Effector CD8-positive, alpha-beta T cell (primary cell): ENCODE measurements around the gene FGFR2.

ENCODE experiments used
- DNase-seq: peaks from one replicate; lab custom pipeline; 2025; lab: John Stamatoyannopoulos, UW

The FGFR2 gene

GRCh38 chr10:121553511-121554264 is 44.6 kb downstream of the FGFR2 start:
- no peak for DNase-seq

GRCh38 chr10:121552746-121553145 is 45.5 kb downstream of the FGFR2 start:
- DNase-seq, result no peak

- DNase-seq, result no peak
Measured at GRCh38 chr10:121551210-121551885, 46.9 kb downstream of the FGFR2 start.

- DNase-seq, result no peak
Measured at GRCh38 chr10:121544301-121544869, 53.9 kb downstream of the FGFR2 start.

- DNase-seq, result no peak
Measured at GRCh38 chr10:121543545-121543944, 54.7 kb downstream of the FGFR2 start.

GRCh38 chr10:121541450-121542120 is 56.7 kb downstream of the FGFR2 start:
- no peak for DNase-seq

- DNase-seq, result no peak
Measured at GRCh38 chr10:121540732-121541395, 57.4 kb downstream of the FGFR2 start.

GRCh38 chr10:121539786-121540185 is 58.5 kb downstream of the FGFR2 start:
- no peak for DNase-seq

GRCh38 chr10:121536310-121536913 is 61.8 kb downstream of the FGFR2 start:
- DNase-seq, result no peak

GRCh38 chr10:121535381-121535780 is 62.9 kb downstream of the FGFR2 start:
- DNase-seq, result no peak

- no peak for DNase-seq
Measured at GRCh38 chr10:121532292-121532864, 65.9 kb downstream of the FGFR2 start.

GRCh38 chr10:121531830-121532178 is 66.4 kb downstream of the FGFR2 start:
- no peak for DNase-seq

GRCh38 chr10:121531076-121531829 is 67.0 kb downstream of the FGFR2 start:
- no peak for DNase-seq

- no peak for DNase-seq
Measured at GRCh38 chr10:121530481-121531075, 67.7 kb downstream of the FGFR2 start.

- no peak for DNase-seq
Measured at GRCh38 chr10:121527690-121528089, 70.6 kb downstream of the FGFR2 start.

GRCh38 chr10:121526801-121527221 is 71.4 kb downstream of the FGFR2 start:
- DNase-seq, result no peak

GRCh38 chr10:121526135-121526790 is 72.0 kb downstream of the FGFR2 start:
- DNase-seq, result no peak

GRCh38 chr10:121525251-121526134 is 72.8 kb downstream of the FGFR2 start:
- DNase-seq, result no peak
